Omental fat pad (tissue), 4 donors: ENCODE data around the gene ZRANB3. TPM values are rescaled to one million over a fixed set of nuclear protein-coding genes. Genes with fewer than 3 reads are reported as not detected.

ENCODE experiments used
- ATAC-seq: fragments of 150-250 bp; one replicate; pipeline ENCODE4 v1.9.1; 2016; ENCODE audit warnings: mild to moderate bottlenecking, moderate library complexity; ENCODE audit not compliant: low FRiP score
- DNase-seq: peaks from one replicate; pipeline ENCODE4 v3.0.0-alpha.2; 2019; ENCODE audit warnings: low spot score
- total RNA-seq, 4 donors: library from RNA; depleted of rRNA; stranded (reverse); fragments of >200 nt; gene quantifications; one replicate each; pipeline ENCODE4 v1.1.0, GENCODE V29; 2016
- TF ChIP-seq, protein P1 (sequence below), 3 donors: fragments of 450-650 bp; IDR thresholded peaks; one replicate each; pipeline ENCODE4 v1.5.1; 2016 to 2017; ENCODE audit warnings: antibody characterized with exemption in 3 of 3, mild to moderate bottlenecking in 3 of 3, moderate library complexity in 2 of 3

The ZRANB3 gene
- total RNA-seq, 4 donors from 2014 or later = 3.3 to 4.0 (median 3.9) TPM

- DNase-seq (no peak), ATAC-seq (no peak)
- TF ChIP-seq, protein P1, sequence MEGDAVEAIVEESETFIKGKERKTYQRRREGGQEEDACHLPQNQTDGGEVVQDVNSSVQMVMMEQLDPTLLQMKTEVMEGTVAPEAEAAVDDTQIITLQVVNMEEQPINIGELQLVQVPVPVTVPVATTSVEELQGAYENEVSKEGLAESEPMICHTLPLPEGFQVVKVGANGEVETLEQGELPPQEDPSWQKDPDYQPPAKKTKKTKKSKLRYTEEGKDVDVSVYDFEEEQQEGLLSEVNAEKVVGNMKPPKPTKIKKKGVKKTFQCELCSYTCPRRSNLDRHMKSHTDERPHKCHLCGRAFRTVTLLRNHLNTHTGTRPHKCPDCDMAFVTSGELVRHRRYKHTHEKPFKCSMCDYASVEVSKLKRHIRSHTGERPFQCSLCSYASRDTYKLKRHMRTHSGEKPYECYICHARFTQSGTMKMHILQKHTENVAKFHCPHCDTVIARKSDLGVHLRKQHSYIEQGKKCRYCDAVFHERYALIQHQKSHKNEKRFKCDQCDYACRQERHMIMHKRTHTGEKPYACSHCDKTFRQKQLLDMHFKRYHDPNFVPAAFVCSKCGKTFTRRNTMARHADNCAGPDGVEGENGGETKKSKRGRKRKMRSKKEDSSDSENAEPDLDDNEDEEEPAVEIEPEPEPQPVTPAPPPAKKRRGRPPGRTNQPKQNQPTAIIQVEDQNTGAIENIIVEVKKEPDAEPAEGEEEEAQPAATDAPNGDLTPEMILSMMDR (IDR thresholded peaks at IDR 0.05) = no peak
Observed at GRCh38 chr2:135152361-135152760, 378.7 kb downstream of the ZRANB3 start.

GRCh38 chr2:135151615-135152014 lies 379.4 kb downstream of the ZRANB3 start:
- ATAC-seq (no peak), DNase-seq (no peak)
- TF ChIP-seq, protein P1 (IDR thresholded peaks at IDR 0.05) = no peak

- DNase-seq (no peak), ATAC-seq (no peak)
- TF ChIP-seq, protein P1 (IDR thresholded peaks at IDR 0.05) = no peak
Observed at GRCh38 chr2:135150725-135151124, 380.3 kb downstream of the ZRANB3 start.

DNA sequence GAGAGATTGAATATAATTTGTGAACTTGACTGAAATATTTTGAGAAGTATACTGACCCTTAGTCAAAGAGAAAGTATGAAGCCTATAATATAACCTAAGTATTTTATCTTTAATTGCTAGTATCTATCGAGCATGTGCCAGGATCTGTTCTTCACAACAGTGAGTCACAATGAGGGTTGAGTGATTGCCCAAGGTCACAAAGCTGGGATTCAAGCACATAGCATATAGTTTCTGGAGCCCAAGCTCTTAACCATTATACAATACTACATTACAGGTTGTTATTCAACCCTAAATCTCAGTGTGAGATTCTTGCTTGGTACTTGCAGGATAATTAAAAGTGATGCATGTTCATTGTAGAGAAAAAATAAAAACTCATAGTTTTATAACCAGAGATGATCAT lies 381.8 kb downstream of the ZRANB3 start:
- DNase-seq (no peak), ATAC-seq (no peak)
- TF ChIP-seq, protein P1 (IDR thresholded peaks at IDR 0.05) = no peak

GRCh38 chr2:135144343-135144742 lies 386.7 kb downstream of the ZRANB3 start:
- TF ChIP-seq, protein P1 (IDR thresholded peaks at IDR 0.05) = no peak

GRCh38 chr2:135142323-135142722 lies 388.7 kb downstream of the ZRANB3 start:
- TF ChIP-seq, protein P1 (IDR thresholded peaks at IDR 0.05) = no peak
- DNase-seq (no peak), ATAC-seq (no peak)

More at GRCh38 chr2:135144343-135144742, 386.7 kb downstream of the ZRANB3 start:
- ATAC-seq (no peak), DNase-seq (no peak)

GRCh38 chr2:135140606-135141005 lies 390.4 kb downstream of the ZRANB3 start:
- TF ChIP-seq, protein P1 (IDR thresholded peaks at IDR 0.05) = no peak
- ATAC-seq (no peak), DNase-seq (no peak)
